HFFc6 (cell line): ENCODE data around the gene PYROXD2. TPM values are rescaled to one million over a fixed set of nuclear protein-coding genes. Genes with fewer than 3 reads are reported as not detected.

Experiments used
- DNase-seq: peaks from one replicate; pipeline ENCODE4 v3.0.0-alpha.2; 2018
- H3K27ac Mint-ChIP-seq: 2 replicates; pipeline ENCODE4 v1.8.0; 2020; ENCODE audit warnings: mild to moderate bottlenecking, mixed read lengths
- H3K27me3 Mint-ChIP-seq: 2 replicates; pipeline ENCODE4 v1.8.0; 2021; ENCODE audit warnings: mild to moderate bottlenecking, moderate library complexity, mixed read lengths; ENCODE audit not compliant: insufficient read depth
- H3K36me3 Mint-ChIP-seq: 2 replicates; pipeline ENCODE4 v1.8.0; 2021; ENCODE audit warnings: low read depth, mixed read lengths
- H3K4me1 Mint-ChIP-seq: 2 replicates; pipeline ENCODE4 v1.8.0; 2020; ENCODE audit warnings: low read depth, mixed read lengths
- H3K4me3 Mint-ChIP-seq: 2 replicates; pipeline ENCODE4 v1.8.0; 2020; ENCODE audit warnings: mild to moderate bottlenecking, moderate library complexity, mixed read lengths
- H3K9me3 Mint-ChIP-seq: 2 replicates; pipeline ENCODE4 v1.8.0; 2020; ENCODE audit warnings: mild to moderate bottlenecking, mixed read lengths
- total RNA-seq, 6 experiments: library from RNA; stranded (reverse); fragmentation: NEBNext Ultra II Directional; extraction: Animal tissue kit (Norgen Biotek cat#: 25700); gene quantifications; 2 replicates in 1 of 6; 3 replicates in 5 of 6; pipeline ENCODE4 v1.2.3, GENCODE V29; 2021
- TF ChIP-seq, protein P1 (sequence below): fragments of 200-600 bp; sonication (generic); IDR thresholded peaks from 2 replicates; pipeline ENCODE4 v1.5.0; 2021; ENCODE audit warnings: antibody characterized with exemption, mild to moderate bottlenecking

PYROXD2 gene
- total RNA-seq, 6 experiments from 2014 or later: 7.6 to 10.3 (median 8.9) TPM

DNA sequence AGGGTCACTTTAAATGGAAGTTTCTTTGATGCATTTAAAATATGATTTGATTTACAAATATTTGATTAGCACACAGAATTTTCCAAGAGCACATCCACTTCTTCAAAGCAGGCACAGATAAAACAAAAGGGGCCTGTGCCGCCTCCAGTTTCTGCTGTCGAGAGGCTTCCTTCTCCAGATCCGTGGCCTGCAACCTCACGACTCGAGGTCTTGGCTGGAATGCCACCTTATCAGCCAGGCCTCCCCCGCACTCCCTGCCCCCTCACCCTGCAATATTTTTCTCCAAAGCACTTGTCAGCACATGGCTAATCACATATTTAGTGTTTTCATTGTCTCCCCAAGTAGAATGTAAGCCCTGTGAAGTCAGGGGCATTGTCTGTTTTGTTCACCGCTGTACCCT lies 12.5 kb downstream of the PYROXD2 start:
- H3K4me1 Mint-ChIP-seq: peaks cover 31% of the 10 kb centered on the region
- H3K9me3 Mint-ChIP-seq: no peaks in the 10 kb centered on the region
- peaks cover 7% of the 10 kb centered on the region for H3K36me3 Mint-ChIP-seq
- H3K27me3 Mint-ChIP-seq: peaks cover 1% of the 10 kb centered on the region; the same call in 1 of the 2 replicates
- H3K4me3 Mint-ChIP-seq: no peak overlapping the region
- TF ChIP-seq, protein P1, sequence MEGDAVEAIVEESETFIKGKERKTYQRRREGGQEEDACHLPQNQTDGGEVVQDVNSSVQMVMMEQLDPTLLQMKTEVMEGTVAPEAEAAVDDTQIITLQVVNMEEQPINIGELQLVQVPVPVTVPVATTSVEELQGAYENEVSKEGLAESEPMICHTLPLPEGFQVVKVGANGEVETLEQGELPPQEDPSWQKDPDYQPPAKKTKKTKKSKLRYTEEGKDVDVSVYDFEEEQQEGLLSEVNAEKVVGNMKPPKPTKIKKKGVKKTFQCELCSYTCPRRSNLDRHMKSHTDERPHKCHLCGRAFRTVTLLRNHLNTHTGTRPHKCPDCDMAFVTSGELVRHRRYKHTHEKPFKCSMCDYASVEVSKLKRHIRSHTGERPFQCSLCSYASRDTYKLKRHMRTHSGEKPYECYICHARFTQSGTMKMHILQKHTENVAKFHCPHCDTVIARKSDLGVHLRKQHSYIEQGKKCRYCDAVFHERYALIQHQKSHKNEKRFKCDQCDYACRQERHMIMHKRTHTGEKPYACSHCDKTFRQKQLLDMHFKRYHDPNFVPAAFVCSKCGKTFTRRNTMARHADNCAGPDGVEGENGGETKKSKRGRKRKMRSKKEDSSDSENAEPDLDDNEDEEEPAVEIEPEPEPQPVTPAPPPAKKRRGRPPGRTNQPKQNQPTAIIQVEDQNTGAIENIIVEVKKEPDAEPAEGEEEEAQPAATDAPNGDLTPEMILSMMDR: no peak
- no peak overlapping the region; the same call in 1 of the 2 replicates for H3K27ac Mint-ChIP-seq
- no peak for DNase-seq

DNA sequence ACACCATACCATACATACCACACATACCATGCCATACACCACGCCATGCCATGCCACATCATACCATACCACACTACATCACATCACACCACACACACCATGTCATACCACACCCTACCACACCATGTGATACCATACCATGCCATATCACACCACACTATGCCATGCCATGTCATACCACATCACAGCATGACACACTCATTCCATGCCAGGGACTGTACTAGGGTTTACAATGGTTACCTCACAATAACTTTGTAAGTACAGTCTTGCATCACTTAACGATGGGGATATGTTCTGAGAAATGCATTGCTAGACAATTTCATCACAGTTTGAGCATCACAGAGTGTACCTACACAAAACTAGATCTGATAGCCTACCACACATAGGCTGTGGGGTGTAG lies 14.5 kb downstream of the PYROXD2 start:
- no peak for DNase-seq
- TF ChIP-seq, protein P1: no peak
- no peaks in the 10 kb centered on the region for H3K9me3 Mint-ChIP-seq
- peaks cover 27% of the 10 kb centered on the region for H3K4me1 Mint-ChIP-seq
- H3K4me3 Mint-ChIP-seq: no peak overlapping the region
- H3K36me3 Mint-ChIP-seq: peaks cover 7% of the 10 kb centered on the region
- H3K27me3 Mint-ChIP-seq: peaks cover 1% of the 10 kb centered on the region; the same call in 1 of the 2 replicates
- H3K27ac Mint-ChIP-seq: no peak overlapping the region

DNA sequence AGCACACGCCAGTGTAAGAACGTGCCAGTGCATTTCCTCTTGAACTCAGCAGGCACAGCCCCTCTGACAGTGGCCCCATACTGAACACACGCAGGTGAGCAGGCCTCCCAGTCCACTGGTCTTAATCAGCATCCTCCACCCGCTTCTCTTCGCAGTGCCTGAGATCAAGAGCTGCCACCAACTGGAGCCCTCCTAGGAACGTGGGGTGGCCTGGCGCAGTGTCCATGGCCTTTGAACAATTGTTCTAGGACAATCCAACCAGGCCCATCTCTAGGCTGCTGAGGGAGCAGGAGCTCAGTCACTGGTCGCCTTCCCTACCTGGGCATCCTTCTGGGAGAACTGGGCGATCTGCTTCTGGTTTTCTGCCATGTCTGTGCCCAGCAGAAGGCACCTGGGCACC lies 15.2 kb downstream of the PYROXD2 start:
- peak overlapping the region; percentile 46; the same call in 1 of the 2 replicates for H3K27ac Mint-ChIP-seq
- peaks cover 24% of the 10 kb centered on the region for H3K4me1 Mint-ChIP-seq
- peaks cover 1% of the 10 kb centered on the region; the same call in 1 of the 2 replicates for H3K27me3 Mint-ChIP-seq
- no peak for DNase-seq
- H3K9me3 Mint-ChIP-seq: no peaks in the 10 kb centered on the region
- peaks cover 7% of the 10 kb centered on the region for H3K36me3 Mint-ChIP-seq
- TF ChIP-seq, protein P1: no peak
- no peak overlapping the region for H3K4me3 Mint-ChIP-seq

DNA sequence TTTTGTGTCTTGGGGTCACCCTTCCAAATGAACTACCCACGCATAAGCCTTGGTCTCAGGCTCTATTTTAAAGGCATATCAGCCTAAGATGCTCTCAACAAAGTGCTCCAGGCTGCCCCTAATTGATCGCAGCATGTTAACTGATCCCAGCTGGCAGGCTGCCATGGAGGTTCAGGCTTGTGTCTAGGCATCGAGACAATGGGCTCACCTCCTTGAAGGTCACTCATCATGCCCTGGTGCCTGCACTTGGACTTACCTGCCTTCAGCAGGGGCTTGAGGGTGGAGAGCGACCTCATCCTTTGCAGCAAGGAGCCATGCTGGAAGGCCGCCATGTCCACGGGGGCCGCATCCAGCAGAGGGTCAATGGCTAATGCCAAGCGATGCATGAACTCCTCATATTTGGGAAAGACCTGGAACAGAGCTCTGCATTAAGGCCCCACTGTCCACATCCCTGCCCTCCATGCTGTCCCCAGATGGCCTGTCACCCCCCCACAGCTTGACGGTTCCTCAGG lies 17.8 kb downstream of the PYROXD2 start:
- no peak overlapping the region for H3K27ac Mint-ChIP-seq
- peaks cover 14% of the 10 kb centered on the region for H3K4me1 Mint-ChIP-seq
- peaks cover 6% of the 10 kb centered on the region; the same call in 1 of the 2 replicates for H3K36me3 Mint-ChIP-seq
- H3K9me3 Mint-ChIP-seq: no peaks in the 10 kb centered on the region
- H3K4me3 Mint-ChIP-seq: no peak overlapping the region
- TF ChIP-seq, protein P1: no peak
- H3K27me3 Mint-ChIP-seq: no peaks in the 10 kb centered on the region
- DNase-seq: no peak

DNA sequence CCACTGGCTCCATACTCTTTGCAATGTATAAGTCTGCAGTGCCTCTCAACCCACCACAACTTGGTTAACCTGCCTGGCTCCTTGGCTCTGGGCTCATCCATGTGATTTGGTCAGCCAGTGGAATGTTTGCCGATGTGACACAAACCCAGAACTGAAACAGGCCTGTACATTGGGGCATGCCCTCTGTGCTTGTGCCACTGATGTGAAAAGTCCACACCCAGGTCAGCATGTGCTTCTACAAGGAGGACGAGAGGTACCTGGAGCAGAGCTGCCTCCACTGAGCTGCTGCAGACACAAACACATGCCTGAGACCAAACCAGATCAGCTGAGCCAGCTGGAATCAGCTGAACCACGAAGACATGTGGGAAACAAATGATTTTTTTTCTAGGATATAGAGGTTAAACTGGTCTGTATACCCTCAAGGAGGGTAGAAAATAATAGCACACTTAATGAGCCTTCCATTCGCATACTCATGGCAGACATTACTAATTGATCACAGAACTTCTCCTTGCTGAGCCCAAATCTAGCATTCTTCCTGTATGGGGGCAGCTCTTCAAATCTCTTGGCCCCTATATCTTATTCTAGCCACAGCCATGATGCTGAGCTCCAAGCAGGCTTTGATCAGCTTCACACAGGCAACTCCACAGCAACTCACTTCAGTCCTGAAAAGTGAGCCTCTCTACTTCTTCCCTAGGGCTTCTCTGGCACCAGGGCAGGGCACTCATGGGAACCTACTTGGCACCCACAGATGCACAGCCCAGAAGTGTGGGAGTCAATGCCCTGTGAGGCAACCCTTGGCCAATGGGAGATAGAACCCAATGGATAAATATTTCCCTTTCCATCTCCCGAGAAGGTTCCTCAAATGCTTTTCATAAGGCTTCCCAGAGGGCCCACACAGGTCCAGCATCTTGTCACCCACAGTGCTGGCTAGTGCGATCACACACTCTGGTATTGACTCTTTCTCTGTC lies 18.6 kb downstream of the PYROXD2 start:
- Mint-ChIP-seq H3K9me3 (no peaks in the 10 kb centered on the region), H3K4me3 (no peak overlapping the region), H3K27ac (no peak overlapping the region), H3K27me3 (no peaks in the 10 kb centered on the region), H3K4me1 (peaks cover 14% of the 10 kb centered on the region), H3K36me3 (peaks cover 6% of the 10 kb centered on the region; the same call in 1 of the 2 replicates)
- DNase-seq: no peak
- TF ChIP-seq, protein P1: no peak
